HG02763 (cell line): ENCODE results near the gene PRRT1B.
"Not testable (repeated sequence)": the region's sequence is repeated elsewhere in the genome, so short reads cannot be mapped to it uniquely, and the experiment has no call there.

Experiments used
- ATAC-seq: cut with Tn5 transposase; IDR thresholded peaks from one replicate; pipeline ENCODE4 v1.9.1; 2021; ENCODE audit warnings: mild to moderate bottlenecking, moderate library complexity; ENCODE audit not compliant: unreplicated experiment

The PRRT1B gene

DNA sequence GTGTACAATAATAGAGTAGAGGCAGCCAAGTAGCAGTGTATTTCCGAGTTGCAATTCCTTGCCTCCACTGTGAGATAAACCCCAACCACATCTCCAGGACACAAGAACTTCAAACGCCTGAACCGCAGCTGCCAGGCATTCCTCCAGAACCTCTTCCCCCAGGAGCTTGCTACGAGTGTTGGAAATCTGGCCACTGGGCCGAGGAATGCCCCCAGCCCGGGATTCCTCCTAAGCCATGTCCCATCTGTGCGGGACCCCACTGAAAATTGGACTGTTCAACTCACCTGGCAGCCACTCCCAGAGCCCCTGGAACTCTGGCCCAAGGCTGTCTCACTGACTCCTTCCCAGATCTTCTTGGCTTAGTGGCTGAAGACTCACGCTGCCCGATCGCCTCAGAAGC is 3.9 kb downstream of the PRRT1B start:
- not testable (repeated sequence) for ATAC-seq

DNA sequence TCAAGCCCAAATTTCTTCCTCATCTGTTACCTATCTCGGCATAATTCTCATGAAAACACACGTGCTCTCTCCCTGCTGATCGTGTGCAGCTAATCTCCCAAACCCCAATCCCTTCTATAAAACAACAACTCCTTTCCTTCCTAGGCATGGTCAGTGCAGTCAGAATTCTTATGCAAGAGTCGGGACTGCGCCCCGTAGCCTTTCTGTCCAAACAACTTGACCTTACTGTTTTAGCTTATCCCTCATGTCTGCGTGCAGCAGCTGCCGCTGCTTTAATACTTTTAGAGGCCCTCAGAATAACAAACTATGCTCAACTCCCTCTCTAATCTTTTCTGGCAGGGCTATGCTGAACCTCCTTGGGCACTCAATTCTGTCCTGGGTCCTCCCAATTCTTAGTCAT is 5.1 kb downstream of the PRRT1B start:
- not testable (repeated sequence) for ATAC-seq

DNA sequence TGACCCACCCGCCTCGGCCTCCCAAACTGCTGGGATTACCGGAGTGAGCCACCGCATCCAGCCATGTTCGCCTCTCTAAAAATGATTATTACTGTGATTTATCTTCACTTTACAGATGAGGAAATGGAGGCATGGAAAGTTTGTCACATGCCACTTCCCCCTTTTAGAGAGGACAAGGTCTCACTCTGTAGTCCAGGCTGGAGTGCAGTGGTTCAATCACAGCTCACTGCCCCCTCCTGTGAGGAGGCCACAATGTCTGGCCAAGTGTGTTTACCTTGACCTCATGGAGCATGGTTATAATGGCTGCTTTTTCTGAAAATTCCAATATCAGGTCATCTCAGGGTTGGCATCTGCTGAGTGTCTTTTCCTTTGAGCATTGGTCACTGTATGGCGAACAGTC is 6.7 kb downstream of the PRRT1B start:
- no peak for ATAC-seq

DNA sequence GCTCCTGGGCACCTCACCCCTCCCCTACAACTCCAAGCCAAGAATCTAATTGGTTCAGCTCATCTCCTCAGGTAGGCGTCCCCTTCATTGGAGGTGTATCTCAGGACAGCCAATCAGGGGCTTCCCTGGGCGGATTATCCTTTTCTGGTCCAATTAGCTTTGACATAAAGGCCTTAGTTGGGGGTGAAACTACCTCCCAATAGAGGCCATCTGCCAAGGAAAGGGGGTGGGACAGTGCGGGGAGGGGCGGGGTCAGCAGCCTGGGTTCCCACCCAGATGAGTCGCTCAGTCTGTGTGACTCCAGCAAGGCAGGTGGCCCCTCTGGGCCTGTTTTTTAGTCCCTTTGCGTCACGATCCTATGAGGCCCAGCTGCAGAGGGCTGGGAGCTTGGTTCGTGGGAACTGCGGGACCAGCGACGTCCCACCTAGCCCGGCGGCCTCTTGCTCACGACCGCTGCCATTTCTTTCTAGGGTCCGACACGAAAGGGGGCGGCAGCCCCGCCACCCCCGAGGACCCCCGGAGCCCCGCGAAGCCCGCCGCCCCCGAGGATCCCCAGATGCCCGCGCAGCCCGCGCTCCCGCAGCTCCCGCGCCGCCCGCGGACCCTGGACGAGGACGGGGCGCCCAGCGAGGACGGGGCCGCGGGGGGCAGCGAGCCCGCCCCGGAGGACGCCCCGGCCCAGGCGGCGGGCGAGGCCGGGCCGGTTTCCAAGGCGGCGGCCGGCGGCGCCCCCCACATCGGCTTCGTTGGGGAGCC is 8.9 kb downstream of the PRRT1B start:
- no peak for ATAC-seq

GRCh38 chr9:131554843-131555351 is 9.6 kb downstream of the PRRT1B start:
- no peak for ATAC-seq

- ATAC-seq, result no peak
These were observed 10.7 kb downstream of the PRRT1B start for GRCh38 chr9:131555841-131556673.

DNA sequence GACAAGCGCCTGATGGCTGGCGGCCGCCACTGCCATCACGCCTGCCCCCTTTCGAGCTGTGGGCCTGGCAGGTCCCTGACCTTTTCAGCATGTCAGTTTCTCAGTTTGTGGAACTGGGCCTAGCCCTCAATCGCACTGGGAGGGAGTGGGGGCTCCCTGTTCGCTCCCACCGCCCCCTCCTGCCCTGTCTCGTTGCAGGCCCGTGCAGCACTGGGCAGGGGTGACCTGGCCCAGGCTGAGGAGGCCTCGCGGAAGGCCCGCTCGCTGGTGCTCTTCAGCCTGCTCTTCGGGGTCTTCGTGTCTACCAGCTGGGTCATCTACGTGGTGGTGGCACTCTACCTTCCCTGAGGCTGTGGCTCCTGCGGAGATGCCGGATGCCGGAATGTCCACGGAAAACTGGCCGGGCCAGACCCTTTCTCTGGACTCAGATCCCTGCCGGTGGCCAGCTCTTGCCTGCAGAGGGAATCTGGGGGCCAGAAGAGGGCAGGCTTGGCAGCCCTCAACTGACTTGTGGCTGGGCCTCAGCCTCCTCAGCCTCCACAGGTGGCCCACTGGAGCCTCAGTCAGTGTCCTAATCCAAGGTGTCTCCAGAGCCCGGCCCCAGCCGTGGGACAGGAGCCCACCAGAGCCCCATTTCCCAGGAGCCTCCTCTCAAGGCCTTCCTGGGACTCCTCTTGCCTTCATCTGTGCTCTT is 12.7 kb downstream of the PRRT1B start:
- no peak for ATAC-seq

GRCh38 chr9:131559421-131560000 is 14.2 kb downstream of the PRRT1B start:
- ATAC-seq, result no peak

GRCh38 chr9:131562032-131562959 is 17.0 kb downstream of the PRRT1B start:
- no peak for ATAC-seq

GRCh38 chr9:131565369-131565768 is 20.0 kb downstream of the PRRT1B start:
- no peak for ATAC-seq

DNA sequence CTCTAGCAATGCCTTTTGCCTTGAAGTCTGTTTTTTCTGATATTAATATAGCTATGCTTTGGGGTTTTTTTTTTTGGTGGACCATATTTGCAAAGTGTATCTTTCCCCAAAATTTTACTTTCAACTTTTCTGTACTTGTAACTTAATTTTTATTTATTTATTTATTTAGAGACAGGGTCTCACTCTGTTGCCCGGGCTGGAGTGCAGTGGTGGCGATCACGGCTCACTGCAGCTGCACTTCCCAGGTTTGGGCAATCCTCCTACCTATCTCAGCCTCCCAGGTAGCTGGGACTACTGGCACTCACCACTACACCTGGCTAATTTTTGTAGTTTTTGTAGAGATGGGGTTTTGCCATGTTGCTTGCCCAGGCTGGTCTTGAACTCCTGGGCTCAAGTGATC is 20.8 kb downstream of the PRRT1B start:
- ATAC-seq, result no peak

GRCh38 chr9:131567910-131568309 is 22.6 kb downstream of the PRRT1B start:
- no peak for ATAC-seq

DNA sequence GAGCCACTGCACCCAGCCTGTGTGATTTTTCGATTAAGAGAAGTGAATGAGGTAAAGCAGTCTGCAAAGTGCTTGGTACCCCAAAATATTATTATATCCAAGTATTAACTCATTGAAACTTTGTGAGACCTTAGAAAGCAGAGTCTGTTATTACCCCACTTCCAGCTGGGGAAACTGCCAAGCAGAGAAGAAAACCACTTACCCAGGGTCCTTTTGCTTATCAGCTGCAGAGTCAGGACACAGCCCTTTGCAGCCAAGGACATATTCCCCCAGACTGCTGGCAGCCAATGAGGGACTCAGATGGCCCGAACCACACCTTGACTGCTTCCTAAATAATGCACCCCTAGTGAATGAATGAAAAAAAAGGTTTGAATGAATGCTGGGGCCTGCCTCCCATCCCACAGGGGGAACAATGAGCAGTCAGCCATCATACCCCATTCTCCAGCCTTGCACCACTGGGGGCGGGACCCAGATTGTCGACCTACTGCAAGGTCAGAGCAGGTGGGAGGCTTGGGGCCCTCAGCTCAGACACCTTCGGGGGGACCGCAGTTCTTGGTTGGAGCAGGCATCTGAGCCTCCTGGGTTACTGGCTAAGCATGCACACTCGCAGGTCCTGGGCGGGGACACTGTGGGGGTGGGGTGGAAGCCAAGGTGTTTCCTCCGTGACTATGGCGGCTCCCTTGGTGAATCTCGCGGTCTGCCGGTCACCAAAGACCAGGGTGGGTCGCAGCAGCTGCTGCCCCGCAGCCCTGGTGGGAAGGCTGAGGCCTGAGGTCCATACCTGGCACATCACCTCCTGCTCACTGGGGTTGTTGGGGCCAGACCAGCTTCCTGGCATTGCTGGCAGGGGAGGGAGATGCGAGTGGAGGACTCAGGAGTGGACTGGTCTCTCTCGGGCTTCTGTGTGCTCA is 29.7 kb downstream of the PRRT1B start:
- ATAC-seq, result no peak

- no peak for ATAC-seq
These were observed 30.9 kb downstream of the PRRT1B start for GRCh38 chr9:131575946-131576853.

DNA sequence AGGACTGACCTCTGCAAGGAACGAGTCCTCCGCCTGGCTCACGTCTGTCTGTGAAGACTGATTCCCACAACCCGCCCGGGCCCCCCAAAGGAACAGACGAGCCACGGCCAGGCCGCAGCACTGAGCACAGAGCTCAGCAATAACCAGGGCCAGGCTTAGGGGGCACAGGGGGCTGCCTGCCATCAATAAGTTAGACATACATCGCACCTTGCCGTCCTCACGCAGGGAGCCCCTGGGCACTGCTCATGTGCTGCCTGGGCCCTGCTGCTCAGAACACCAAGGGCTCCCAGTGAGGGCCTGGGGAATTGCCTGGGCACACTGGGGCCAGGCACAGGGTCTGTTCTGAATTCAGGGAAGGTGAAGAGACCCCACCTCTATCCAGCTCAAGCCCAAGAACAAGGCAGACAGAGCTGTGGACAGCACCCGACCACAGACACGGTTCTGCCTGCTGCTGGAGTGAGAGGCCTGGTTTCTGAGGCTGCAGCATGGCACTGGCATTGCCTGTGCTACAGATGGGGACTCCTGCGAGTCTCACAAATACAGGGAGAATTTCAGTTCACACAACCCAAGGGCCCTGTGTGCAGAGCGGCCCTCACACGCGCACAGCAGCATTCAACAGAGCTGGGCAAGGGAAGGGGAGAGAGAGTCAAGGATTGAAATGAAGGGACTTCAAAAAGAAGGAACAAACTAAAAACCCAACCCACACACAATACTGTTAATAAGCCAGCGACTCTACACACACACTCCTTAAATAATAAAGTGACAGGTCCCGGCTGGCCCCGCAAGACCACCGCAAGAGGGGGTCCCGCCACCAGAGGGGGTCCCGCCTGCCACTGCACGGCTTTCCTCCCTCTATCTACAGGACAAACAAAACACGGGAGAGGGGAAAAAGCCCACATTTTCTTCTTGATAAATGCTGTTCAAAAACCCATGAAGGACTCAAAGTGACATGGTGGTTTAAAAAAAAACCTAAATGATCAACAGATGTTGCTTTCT is 32.0 kb downstream of the PRRT1B start:
- ATAC-seq, result no peak

DNA sequence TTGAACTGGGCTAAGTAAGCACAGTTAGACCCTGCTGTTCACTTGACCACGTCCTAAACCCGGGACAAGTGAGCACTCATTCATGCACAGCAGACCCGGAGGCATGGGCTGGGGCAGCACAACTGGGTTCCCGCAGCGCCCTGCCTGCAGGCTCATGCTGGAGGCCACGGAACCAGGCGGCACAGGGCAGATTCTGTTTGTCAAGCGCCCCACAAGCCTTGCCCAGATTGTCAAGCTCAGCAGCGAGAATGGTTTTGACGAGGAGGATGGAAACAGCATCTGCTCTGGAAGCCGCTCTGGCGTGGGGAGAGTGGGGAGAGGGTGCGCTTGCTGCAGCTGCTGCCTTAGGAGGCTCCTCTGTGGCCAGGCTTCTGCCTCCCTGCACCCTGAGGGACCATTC is 32.7 kb downstream of the PRRT1B start:
- ATAC-seq, result no peak
